Measurements from ENCODE around the gene GGCT.

GGCT gene

DNA sequence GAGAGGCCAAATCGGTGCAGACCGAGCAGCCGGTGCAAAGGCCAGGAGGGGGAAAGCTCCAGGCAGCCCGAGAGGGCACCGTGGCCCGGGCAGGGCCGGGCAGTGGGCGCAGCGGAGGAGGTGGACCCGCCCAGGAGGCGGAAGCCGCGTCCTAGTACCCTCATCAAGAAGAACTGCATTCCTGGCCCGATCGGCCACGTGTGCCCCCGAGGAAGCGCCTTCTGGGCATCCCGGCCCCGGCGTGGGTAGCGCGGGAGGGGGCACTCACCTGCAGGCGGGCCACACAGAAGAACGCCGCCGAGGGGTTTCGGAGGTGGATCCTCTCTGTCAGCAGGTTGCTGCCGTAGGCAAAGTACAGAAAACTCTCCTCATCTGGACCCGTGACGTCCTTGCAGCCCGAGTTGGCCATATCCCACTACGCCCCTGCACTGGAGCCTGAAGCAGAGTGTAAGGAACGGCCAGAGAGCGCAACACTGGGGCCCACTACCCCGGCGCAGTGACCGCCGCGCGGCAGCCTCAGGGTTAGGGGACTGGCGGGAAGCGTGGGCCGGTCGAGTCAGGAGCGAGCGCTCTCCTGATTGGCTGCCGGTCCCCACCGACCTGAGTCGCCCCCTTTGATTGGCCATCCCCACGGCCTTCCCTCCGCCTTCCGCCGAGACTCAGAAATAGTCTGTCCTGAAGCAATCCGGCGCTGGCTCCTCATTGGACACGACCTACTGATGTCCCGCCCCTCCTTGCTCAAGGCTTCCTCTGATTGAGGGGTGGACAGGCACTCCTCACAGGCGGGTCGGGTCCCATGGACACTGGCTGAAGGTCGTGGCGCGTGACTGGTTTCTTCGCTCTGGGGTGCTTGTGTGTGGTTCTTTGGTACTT lies at the start of gene GGCT (continued):
- TF ChIP-seq ZNF394 (tag by site-specific recombination; IDR thresholded peaks at IDR 0.05; ENCODE audit: borderline replicate concordance) (no peak), ZNF2 (tag by site-specific recombination; IDR thresholded peaks at IDR 0.05) (peak; percentile 55; the same call in 1 of the 2 replicates), KLF10 (tag by site-specific recombination; IDR thresholded peaks at IDR 0.05) (peak; percentile 21; the same call in 1 of the 2 replicates), KLF16 (tag by site-specific recombination; IDR thresholded peaks at IDR 0.05) (peak; percentile 74; the same call in 1 of the 2 replicates), ZNF138 (tag by site-specific recombination; IDR thresholded peaks at IDR 0.05; ENCODE audit: borderline replicate concordance) (no peak), ZBTB7A (tag by site-specific recombination; IDR thresholded peaks at IDR 0.05; ENCODE audit: low read depth) (no peak), ZNF311 (tag by site-specific recombination; IDR thresholded peaks at IDR 0.05; ENCODE audit: borderline replicate concordance) (no peak), ZNF670 (tag by site-specific recombination; IDR thresholded peaks at IDR 0.05; ENCODE audit: low read depth) (no peak), FEZF1 (tag by site-specific recombination; IDR thresholded peaks at IDR 0.05) (no peak), ZNF16 (tag by site-specific recombination; IDR thresholded peaks at IDR 0.05; ENCODE audit: low read depth) (no peak), SCRT1 (tag by site-specific recombination; IDR thresholded peaks at IDR 0.05; ENCODE audit: borderline replicate concordance) (no peak)
- TF ChIP-seq, protein P1, sequence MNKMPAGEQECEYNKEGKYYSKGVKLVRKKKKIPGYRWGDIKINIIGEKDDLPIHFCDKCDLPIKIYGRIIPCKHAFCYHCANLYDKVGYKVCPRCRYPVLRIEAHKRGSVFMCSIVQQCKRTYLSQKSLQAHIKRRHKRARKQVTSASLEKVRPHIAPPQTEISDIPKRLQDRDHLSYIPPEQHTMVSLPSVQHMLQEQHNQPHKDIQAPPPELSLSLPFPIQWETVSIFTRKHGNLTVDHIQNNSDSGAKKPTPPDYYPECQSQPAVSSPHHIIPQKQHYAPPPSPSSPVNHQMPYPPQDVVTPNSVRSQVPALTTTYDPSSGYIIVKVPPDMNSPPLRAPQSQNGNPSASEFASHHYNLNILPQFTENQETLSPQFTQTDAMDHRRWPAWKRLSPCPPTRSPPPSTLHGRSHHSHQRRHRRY (tag by site-specific recombination; IDR thresholded peaks at IDR 0.05) = no peak
- TF ChIP-seq, protein P2, sequence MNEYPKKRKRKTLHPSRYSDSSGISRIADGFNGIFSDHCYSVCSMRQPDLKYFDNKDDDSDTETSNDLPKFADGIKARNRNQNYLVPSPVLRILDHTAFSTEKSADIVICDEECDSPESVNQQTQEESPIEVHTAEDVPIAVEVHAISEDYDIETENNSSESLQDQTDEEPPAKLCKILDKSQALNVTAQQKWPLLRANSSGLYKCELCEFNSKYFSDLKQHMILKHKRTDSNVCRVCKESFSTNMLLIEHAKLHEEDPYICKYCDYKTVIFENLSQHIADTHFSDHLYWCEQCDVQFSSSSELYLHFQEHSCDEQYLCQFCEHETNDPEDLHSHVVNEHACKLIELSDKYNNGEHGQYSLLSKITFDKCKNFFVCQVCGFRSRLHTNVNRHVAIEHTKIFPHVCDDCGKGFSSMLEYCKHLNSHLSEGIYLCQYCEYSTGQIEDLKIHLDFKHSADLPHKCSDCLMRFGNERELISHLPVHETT (tag by site-specific recombination; IDR thresholded peaks at IDR 0.05) = no peak
- TF ChIP-seq, protein P3, sequence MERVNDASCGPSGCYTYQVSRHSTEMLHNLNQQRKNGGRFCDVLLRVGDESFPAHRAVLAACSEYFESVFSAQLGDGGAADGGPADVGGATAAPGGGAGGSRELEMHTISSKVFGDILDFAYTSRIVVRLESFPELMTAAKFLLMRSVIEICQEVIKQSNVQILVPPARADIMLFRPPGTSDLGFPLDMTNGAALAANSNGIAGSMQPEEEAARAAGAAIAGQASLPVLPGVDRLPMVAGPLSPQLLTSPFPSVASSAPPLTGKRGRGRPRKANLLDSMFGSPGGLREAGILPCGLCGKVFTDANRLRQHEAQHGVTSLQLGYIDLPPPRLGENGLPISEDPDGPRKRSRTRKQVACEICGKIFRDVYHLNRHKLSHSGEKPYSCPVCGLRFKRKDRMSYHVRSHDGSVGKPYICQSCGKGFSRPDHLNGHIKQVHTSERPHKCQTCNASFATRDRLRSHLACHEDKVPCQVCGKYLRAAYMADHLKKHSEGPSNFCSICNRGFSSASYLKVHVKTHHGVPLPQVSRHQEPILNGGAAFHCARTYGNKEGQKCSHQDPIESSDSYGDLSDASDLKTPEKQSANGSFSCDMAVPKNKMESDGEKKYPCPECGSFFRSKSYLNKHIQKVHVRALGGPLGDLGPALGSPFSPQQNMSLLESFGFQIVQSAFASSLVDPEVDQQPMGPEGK (tag by site-specific recombination; IDR thresholded peaks at IDR 0.05) = peak; percentile 45; the same call in 1 of the 2 replicates
- TF ChIP-seq, protein P4, sequence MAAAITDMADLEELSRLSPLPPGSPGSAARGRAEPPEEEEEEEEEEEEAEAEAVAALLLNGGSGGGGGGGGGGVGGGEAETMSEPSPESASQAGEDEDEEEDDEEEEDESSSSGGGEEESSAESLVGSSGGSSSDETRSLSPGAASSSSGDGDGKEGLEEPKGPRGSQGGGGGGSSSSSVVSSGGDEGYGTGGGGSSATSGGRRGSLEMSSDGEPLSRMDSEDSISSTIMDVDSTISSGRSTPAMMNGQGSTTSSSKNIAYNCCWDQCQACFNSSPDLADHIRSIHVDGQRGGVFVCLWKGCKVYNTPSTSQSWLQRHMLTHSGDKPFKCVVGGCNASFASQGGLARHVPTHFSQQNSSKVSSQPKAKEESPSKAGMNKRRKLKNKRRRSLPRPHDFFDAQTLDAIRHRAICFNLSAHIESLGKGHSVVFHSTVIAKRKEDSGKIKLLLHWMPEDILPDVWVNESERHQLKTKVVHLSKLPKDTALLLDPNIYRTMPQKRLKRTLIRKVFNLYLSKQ (tag by site-specific recombination; IDR thresholded peaks at IDR 0.05; ENCODE audit: borderline replicate concordance) = no peak
- TF ChIP-seq, protein P5, sequence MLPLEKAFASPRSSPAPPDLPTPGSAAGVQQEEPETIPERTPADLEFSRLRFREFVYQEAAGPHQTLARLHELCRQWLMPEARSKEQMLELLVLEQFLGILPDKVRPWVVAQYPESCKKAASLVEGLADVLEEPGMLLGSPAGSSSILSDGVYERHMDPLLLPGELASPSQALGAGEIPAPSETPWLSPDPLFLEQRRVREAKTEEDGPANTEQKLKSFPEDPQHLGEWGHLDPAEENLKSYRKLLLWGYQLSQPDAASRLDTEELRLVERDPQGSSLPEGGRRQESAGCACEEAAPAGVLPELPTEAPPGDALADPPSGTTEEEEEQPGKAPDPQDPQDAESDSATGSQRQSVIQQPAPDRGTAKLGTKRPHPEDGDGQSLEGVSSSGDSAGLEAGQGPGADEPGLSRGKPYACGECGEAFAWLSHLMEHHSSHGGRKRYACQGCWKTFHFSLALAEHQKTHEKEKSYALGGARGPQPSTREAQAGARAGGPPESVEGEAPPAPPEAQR (tag by site-specific recombination; IDR thresholded peaks at IDR 0.05) = no peak
- TF ChIP-seq, protein P6, sequence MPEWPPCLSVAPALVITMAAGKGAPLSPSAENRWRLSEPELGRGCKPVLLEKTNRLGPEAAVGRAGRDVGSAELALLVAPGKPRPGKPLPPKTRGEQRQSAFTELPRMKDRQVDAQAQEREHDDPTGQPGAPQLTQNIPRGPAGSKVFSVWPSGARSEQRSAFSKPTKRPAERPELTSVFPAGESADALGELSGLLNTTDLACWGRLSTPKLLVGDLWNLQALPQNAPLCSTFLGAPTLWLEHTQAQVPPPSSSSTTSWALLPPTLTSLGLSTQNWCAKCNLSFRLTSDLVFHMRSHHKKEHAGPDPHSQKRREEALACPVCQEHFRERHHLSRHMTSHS (tag by site-specific recombination; IDR thresholded peaks at IDR 0.05) = no peak
- TF ChIP-seq, protein P7, sequence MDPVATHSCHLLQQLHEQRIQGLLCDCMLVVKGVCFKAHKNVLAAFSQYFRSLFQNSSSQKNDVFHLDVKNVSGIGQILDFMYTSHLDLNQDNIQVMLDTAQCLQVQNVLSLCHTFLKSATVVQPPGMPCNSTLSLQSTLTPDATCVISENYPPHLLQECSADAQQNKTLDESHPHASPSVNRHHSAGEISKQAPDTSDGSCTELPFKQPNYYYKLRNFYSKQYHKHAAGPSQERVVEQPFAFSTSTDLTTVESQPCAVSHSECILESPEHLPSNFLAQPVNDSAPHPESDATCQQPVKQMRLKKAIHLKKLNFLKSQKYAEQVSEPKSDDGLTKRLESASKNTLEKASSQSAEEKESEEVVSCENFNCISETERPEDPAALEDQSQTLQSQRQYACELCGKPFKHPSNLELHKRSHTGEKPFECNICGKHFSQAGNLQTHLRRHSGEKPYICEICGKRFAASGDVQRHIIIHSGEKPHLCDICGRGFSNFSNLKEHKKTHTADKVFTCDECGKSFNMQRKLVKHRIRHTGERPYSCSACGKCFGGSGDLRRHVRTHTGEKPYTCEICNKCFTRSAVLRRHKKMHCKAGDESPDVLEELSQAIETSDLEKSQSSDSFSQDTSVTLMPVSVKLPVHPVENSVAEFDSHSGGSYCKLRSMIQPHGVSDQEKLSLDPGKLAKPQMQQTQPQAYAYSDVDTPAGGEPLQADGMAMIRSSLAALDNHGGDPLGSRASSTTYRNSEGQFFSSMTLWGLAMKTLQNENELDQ (tag by site-specific recombination; IDR thresholded peaks at IDR 0.05; ENCODE audit: low read depth) = no peak
- TF ChIP-seq, protein P8, sequence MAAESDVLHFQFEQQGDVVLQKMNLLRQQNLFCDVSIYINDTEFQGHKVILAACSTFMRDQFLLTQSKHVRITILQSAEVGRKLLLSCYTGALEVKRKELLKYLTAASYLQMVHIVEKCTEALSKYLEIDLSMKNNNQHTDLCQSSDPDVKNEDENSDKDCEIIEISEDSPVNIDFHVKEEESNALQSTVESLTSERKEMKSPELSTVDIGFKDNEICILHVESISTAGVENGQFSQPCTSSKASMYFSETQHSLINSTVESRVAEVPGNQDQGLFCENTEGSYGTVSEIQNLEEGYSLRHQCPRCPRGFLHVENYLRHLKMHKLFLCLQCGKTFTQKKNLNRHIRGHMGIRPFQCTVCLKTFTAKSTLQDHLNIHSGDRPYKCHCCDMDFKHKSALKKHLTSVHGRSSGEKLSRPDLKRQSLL (tag by site-specific recombination; IDR thresholded peaks at IDR 0.05) = no peak
- TF ChIP-seq, protein P9, sequence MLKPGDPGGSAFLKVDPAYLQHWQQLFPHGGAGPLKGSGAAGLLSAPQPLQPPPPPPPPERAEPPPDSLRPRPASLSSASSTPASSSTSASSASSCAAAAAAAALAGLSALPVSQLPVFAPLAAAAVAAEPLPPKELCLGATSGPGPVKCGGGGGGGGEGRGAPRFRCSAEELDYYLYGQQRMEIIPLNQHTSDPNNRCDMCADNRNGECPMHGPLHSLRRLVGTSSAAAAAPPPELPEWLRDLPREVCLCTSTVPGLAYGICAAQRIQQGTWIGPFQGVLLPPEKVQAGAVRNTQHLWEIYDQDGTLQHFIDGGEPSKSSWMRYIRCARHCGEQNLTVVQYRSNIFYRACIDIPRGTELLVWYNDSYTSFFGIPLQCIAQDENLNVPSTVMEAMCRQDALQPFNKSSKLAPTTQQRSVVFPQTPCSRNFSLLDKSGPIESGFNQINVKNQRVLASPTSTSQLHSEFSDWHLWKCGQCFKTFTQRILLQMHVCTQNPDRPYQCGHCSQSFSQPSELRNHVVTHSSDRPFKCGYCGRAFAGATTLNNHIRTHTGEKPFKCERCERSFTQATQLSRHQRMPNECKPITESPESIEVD (tag by site-specific recombination; IDR thresholded peaks at IDR 0.05) = no peak
- TF ChIP-seq, protein P10, sequence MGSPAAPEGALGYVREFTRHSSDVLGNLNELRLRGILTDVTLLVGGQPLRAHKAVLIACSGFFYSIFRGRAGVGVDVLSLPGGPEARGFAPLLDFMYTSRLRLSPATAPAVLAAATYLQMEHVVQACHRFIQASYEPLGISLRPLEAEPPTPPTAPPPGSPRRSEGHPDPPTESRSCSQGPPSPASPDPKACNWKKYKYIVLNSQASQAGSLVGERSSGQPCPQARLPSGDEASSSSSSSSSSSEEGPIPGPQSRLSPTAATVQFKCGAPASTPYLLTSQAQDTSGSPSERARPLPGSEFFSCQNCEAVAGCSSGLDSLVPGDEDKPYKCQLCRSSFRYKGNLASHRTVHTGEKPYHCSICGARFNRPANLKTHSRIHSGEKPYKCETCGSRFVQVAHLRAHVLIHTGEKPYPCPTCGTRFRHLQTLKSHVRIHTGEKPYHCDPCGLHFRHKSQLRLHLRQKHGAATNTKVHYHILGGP (tag by site-specific recombination; IDR thresholded peaks at IDR 0.05) = no peak
